ENCODE data around the gene PDE10A. TPM values are rescaled to one million over a fixed set of nuclear protein-coding genes. Genes with fewer than 3 reads are reported as not detected.

Gene PDE10A
- total and polyA plus RNA-seq, 9 donors: 5.5 to 10.9 (median 8.0) TPM

DNA sequence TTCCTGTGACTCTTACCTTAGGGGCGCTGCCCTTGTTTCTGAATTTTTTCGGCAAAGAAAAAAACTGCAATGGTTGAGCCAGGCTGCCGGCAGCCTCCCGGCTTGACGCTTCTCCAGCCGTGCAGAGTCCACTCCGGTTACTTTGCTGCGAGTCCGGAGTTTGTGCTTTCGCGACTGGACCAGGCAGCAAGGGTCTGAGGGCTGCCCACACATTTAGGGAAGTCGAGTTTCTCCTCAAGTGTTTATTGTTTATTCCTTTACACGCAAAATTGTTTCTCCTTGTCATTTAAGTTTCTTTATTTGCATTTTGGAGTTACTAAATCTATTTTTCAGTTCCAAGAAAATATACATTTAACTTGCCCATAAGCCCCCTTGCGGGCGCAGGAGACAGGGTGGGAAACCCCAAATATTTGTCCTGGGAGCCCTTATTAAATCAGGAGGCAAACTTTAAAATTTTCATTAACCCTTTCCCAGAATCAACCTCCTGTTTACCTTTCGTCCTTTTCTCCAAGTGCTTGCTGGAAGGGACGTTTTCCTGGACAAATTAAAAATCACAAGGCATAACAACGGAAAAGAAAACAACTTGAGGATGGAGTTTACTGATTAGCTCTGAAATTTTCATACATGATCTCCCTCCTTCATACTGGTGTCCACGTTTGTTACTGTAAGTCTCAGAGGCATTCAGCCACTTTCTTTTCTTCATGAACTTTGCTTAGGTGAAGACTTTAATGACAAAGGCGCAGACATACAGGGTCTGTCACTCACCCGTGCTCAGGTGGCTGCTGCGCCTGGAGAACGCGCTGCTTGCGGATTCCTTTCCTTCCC, 1.7 kb upstream of the PDE10A start:
- no peaks in the 10 kb centered on the region for H3K9me3 ChIP-seq (replicated peaks; ENCODE audit: control insufficient read depth, low read depth, low read length)
- DNase-seq: peak; percentile 54
- whole genome bisulfite sequencing (ENCODE audit: insufficient coverage): under 1% methylated on average over 14 of the region's 25 CpGs
- no peak overlapping the region for H3K27ac ChIP-seq (ENCODE audit: low read length)
- no peaks in the 10 kb centered on the region for H3K36me3 ChIP-seq (ENCODE audit: control insufficient read depth, insufficient read depth, low read length)
- H3K4me3 ChIP-seq (ENCODE audit: low read length): peak overlapping the region; percentile 53
- peaks cover 36% of the 10 kb centered on the region for H3K27me3 ChIP-seq (ENCODE audit: control insufficient read depth, insufficient read depth, low read length)
- peaks cover 28% of the 10 kb centered on the region for H3K4me1 ChIP-seq (ENCODE audit: control insufficient read depth, insufficient read depth, low read length)

DNA sequence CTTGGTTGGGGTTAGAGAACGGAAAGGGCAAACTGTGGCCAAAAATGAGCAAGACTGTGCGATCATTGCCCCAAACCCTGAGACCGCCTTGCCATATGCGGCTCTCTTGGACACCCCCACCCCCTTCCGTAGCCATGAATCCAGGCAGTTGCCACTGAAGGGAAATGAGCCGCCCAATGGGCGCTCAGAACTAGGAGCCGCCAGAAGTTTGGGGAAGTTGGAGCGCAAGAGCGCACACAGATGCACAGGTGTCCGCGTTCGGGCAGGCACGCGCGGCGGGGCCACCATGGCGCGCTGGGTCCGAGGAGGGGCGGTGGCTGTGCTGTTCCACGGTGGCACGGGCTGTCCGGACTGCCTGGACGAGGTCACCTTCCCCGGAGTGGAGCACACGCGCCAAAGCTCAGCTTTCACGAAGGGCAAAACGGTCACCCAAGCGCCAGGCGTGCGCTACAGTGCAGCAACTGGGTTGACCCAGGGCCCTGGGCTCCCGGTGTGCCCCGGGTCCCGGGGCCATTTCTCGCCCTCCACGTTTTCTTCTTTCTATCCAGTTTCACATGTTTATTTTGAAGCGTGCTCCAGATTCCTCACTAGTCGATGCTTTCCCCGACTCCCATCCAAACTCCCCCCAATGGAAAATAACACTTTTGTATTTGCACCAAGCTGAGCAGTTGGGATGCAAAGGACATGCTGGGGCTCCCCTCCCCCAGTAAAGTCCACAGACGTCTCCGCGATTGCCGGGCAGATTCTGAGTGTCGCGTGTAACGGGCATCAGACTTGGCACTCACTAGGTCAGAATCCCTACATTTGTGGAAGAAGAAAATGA, 906 bp upstream of the PDE10A start:
- peak; percentile 38 for DNase-seq
- H3K27me3 ChIP-seq (ENCODE audit: control insufficient read depth, insufficient read depth, low read length): peaks cover 36% of the 10 kb centered on the region
- WGBS (ENCODE audit: insufficient coverage): 1% methylated on average over 48 of the region's 48 CpGs
- peaks cover 29% of the 10 kb centered on the region for H3K4me1 ChIP-seq (ENCODE audit: control insufficient read depth, insufficient read depth, low read length)
- no peaks in the 10 kb centered on the region for H3K9me3 ChIP-seq (replicated peaks; ENCODE audit: control insufficient read depth, low read depth, low read length)
- peak overlapping the region; percentile 53 for H3K4me3 ChIP-seq (ENCODE audit: low read length)
- H3K36me3 ChIP-seq (ENCODE audit: control insufficient read depth, insufficient read depth, low read length): no peaks in the 10 kb centered on the region
- H3K27ac ChIP-seq (ENCODE audit: low read length): peak overlapping the region; percentile 83

DNA sequence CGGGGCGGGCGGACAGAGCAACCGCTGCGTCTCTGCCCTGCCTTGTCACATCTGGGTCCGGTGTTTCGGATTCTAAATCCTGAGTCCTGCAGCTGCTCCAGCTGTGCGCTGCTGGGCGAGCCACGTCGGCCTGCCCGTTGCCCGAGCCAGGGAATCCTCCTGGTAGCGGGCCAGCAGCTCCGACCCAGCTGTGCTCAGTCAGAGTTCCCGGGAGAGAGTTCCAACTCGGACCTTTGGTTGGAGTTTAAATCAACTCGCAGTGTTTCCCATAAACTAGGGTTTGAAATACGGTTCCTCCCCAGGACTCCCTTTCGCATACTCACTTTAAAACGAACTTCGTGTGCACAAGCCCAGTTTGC, 315 bp upstream of the PDE10A start:
- Histone ChIP-seq H3K36me3 (ENCODE audit: control insufficient read depth, insufficient read depth, low read length) (no peaks in the 10 kb centered on the region), H3K27ac (ENCODE audit: low read length) (peak overlapping the region; percentile 83), H3K4me3 (ENCODE audit: low read length) (peak overlapping the region; percentile 53), H3K4me1 (ENCODE audit: control insufficient read depth, insufficient read depth, low read length) (peaks cover 29% of the 10 kb centered on the region), H3K9me3 (replicated peaks; ENCODE audit: control insufficient read depth, low read depth, low read length) (no peaks in the 10 kb centered on the region), H3K27me3 (ENCODE audit: control insufficient read depth, insufficient read depth, low read length) (peaks cover 34% of the 10 kb centered on the region)
- WGBS (ENCODE audit: insufficient coverage): 0% methylated on average over 18 of the region's 22 CpGs
- peak; percentile 85 for DNase-seq

DNA sequence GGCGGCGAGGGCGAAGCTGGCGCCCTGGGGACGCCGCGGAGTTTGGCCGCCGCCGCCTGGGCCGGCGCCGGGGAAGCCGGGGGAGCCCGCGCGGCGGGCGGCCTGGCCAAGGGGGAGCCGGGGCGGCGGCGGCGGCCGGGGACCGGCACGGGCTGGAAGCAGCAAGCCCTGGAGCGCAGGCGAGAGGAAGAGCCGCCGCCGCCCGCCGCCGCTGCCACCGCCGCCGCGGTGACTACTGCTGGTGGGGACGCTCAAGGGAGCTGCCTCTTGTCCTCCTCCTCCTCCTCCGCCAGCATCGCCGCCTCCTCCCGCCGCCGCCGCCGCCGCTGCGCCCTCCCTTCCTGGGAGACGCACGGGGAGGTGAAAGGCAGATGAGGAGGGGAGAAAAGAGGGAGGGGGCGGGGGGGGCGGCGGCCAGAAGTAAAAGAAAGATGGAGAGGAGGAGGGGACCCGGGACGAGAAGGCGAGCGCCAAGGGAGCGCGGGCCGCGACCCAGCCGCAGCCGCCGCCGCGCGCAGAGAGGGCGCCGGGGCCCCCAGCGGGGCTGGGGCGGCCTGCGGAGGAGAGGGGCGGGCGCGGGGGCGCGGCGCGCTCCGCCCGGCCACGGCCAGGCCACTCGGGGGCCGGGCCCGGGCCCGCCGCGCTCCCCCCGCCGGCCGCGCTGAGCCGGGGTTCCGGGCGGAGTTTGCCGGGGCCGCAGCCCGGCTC, 846 bp downstream of the PDE10A start:
- Histone ChIP-seq H3K27me3 (ENCODE audit: control insufficient read depth, insufficient read depth, low read length) (peaks cover 34% of the 10 kb centered on the region), H3K4me1 (ENCODE audit: control insufficient read depth, insufficient read depth, low read length) (peaks cover 29% of the 10 kb centered on the region), H3K4me3 (ENCODE audit: low read length) (peak overlapping the region; percentile 76), H3K36me3 (ENCODE audit: control insufficient read depth, insufficient read depth, low read length) (no peaks in the 10 kb centered on the region), H3K27ac (ENCODE audit: low read length) (peak overlapping the region; percentile 59), H3K9me3 (replicated peaks; ENCODE audit: control insufficient read depth, low read depth, low read length) (no peaks in the 10 kb centered on the region)
- WGBS (ENCODE audit: insufficient coverage): under 1% methylated on average over 81 of the region's 100 CpGs
- peak; percentile 67 for DNase-seq

DNA sequence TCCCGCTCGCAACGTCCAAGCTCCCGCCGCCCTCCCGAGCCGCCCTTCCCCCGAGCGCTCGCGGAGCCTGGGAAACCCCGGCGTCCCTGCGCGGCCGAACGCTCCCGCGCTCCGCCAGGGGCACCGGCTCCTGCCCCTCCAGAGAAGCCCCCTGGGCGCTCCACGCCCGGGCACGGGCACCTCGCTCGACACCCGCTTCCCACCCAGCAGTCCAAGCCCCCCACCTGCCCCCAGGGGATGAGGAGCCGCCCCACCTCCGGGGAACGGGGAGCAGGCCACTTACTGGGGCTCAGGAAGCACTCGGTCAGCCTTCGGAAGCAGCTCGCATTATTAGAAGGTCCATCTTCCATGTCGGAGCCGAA, 1.4 kb downstream of the PDE10A start:
- H3K27me3 ChIP-seq (ENCODE audit: control insufficient read depth, insufficient read depth, low read length): peaks cover 32% of the 10 kb centered on the region
- no peaks in the 10 kb centered on the region for H3K36me3 ChIP-seq (ENCODE audit: control insufficient read depth, insufficient read depth, low read length)
- WGBS (ENCODE audit: insufficient coverage): under 1% methylated on average over 35 of the region's 36 CpGs
- peak; percentile 36 for DNase-seq
- H3K4me3 ChIP-seq (ENCODE audit: low read length): peak overlapping the region; percentile 76
- peak overlapping the region; percentile 54 for H3K27ac ChIP-seq (ENCODE audit: low read length)
- H3K9me3 ChIP-seq (replicated peaks; ENCODE audit: control insufficient read depth, low read depth, low read length): no peaks in the 10 kb centered on the region
- H3K4me1 ChIP-seq (ENCODE audit: control insufficient read depth, insufficient read depth, low read length): peaks cover 29% of the 10 kb centered on the region

DNA sequence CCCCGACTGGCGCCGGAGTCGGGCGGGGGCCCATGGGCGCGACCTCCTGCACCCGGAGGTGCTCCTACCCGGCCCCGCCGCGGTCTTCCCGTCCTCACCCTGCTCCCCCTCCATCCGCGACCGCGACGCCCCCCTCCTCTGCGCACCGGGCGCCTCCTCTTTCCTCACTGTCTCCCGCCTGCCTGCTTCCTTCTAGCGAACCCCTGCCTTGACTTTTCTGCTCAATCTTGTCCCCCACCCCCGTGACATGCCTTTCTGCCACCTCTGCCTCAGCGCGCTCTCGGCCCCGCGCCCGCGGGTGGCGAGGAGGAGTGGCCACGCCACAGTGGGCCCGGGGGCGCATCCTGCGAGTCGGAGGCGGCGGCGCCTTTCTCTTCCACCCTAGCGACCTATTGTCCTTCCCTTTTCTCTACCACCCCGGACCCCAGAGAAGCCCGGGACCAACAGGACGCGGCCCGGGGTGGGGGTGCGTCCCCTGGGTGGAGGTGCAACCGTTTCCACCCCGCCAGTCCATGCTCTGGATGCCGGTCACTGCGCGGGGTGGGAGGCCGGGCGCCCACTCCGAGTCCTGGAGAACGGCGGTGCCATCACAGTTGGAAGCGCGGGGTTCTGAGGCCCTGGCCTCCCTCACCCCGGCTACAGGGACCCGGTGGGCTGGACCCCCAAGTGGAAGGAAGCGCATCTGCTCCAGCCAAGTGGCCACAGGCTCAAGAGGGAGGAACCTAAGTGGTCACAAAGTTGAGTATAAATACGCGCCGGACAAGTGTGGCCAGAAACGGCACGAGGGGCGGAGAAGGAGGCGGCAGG, 2.0 kb downstream of the PDE10A start:
- Histone ChIP-seq H3K9me3 (replicated peaks; ENCODE audit: control insufficient read depth, low read depth, low read length) (no peaks in the 10 kb centered on the region), H3K36me3 (ENCODE audit: control insufficient read depth, insufficient read depth, low read length) (no peaks in the 10 kb centered on the region), H3K27ac (ENCODE audit: low read length) (peak overlapping the region; percentile 54), H3K4me3 (ENCODE audit: low read length) (peak overlapping the region; percentile 76), H3K4me1 (ENCODE audit: control insufficient read depth, insufficient read depth, low read length) (peaks cover 29% of the 10 kb centered on the region), H3K27me3 (ENCODE audit: control insufficient read depth, insufficient read depth, low read length) (peaks cover 29% of the 10 kb centered on the region)
- under 1% methylated on average over 65 of the region's 69 CpGs for WGBS (ENCODE audit: insufficient coverage)
- DNase-seq: peak; percentile 59

DNA sequence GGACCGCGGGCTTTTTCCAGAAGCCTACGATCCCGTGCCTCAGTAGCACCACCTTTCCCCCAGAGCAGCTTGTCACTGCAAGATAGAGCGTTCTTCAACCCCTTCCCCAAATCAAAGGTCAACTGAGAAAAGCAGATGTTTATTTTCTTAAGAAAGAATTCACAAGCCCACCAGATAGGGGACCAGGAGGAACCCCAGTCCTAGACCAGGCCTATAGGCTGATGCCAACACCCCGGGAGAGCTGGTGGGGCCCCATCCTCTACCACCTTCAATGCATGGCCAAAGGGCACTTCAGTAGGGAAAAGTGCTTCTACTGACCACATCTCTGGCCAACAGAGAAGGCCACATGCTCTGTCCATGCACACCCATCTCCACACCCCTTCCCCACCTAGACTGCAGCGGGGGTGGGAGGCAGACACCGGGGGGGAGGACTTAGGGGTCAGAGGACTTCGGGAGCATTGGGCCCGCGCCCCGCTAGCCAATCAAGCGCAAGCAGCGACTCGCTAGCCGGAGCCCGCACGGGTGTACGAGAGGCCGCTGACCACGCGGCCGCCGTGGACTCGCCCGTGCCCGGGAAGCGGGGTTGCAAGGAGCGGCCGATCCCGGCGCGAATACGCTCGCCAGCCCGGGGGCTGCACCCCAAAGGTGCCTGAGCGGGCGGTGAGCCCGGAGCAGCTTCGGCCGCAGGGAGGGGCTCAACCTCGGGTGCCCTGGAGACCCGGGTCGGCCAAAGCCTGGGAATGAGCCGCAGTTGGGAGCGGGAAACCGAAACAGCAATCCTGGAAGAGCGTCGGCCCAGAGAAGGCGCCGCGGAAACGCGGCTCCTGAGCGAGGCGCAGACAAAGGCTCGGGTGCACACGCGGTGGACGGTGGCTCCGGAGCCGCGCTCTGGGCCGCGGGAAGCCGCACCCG, 2.8 kb downstream of the PDE10A start:
- Histone ChIP-seq H3K9me3 (replicated peaks; ENCODE audit: control insufficient read depth, low read depth, low read length) (no peaks in the 10 kb centered on the region), H3K4me1 (ENCODE audit: control insufficient read depth, insufficient read depth, low read length) (peaks cover 28% of the 10 kb centered on the region), H3K27me3 (ENCODE audit: control insufficient read depth, insufficient read depth, low read length) (peaks cover 27% of the 10 kb centered on the region), H3K4me3 (ENCODE audit: low read length) (peak overlapping the region; percentile 76), H3K36me3 (ENCODE audit: control insufficient read depth, insufficient read depth, low read length) (no peaks in the 10 kb centered on the region), H3K27ac (ENCODE audit: low read length) (peak overlapping the region; percentile 9)
- DNase-seq: peak; percentile 55
- 3% methylated on average over 62 of the region's 67 CpGs for WGBS (ENCODE audit: insufficient coverage)

DNA sequence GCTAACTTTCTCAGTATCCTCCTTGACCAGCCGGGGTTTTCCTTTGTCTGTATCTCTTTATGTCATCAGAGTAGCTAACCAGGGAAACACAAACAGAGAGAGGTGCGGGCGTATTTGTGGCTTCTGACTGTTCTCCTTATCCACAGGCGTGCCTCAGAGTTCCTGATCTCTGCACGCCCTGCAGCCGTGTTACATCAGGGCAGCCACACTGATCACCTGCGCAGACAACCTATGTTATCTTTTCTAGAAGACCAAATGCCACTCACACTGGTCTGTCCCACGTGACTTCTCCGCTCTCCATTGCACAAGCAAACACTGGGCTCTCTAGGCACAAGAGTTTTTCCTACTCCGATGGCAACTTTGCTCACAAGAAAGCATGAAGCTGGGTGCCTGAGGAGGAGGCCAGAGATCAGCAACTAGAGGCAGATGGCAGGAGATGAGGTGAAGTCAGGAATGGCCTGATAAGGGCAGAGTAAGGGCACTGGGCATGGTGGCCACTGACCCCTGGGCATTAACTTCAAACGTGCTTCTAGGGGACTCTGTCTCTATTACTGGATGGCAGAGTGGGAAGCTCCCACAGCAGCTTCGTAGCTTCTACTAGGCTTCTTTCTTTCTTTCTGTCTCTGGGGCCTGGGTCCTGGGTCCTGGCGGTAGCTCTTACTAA, 4.5 kb downstream of the PDE10A start:
- Histone ChIP-seq H3K27ac (ENCODE audit: low read length) (no peak overlapping the region), H3K4me1 (ENCODE audit: control insufficient read depth, insufficient read depth, low read length) (peaks cover 14% of the 10 kb centered on the region), H3K4me3 (ENCODE audit: low read length) (no peak overlapping the region), H3K9me3 (replicated peaks; ENCODE audit: control insufficient read depth, low read depth, low read length) (no peaks in the 10 kb centered on the region), H3K36me3 (ENCODE audit: control insufficient read depth, insufficient read depth, low read length) (no peaks in the 10 kb centered on the region), H3K27me3 (ENCODE audit: control insufficient read depth, insufficient read depth, low read length) (peaks cover 11% of the 10 kb centered on the region)
- 91% methylated on average over 12 of the region's 13 CpGs for WGBS (ENCODE audit: insufficient coverage)
- no peak for DNase-seq

Data from muscle of leg (tissue), 11 donors.